ENCODE data around the gene MYOM3.
"Not testable (repeated sequence)": the region's sequence is repeated elsewhere in the genome, so short reads cannot be mapped to it uniquely, and the experiment has no call there.

The MYOM3 gene

GRCh38 chr1:24030976-24031516, 80.9 kb downstream of the MYOM3 start:
- DNase-seq (ENCODE audit: low read depth in 2 of 2): not testable (repeated sequence)

GRCh38 chr1:24027838-24028468, 84.0 kb downstream of the MYOM3 start:
- no peak for DNase-seq (ENCODE audit: low read depth in 2 of 2)

- no peak for DNase-seq (ENCODE audit: low read depth in 2 of 2)
Observed at GRCh38 chr1:24022581-24023361, 89.2 kb downstream of the MYOM3 start.

GRCh38 chr1:24021403-24022266, 90.3 kb downstream of the MYOM3 start:
- DNase-seq (ENCODE audit: low read depth in 2 of 2): no peak

- no peak for DNase-seq (ENCODE audit: low read depth in 2 of 2)
Observed at GRCh38 chr1:24020470-24020869, 91.5 kb downstream of the MYOM3 start.

- DNase-seq (ENCODE audit: low read depth in 2 of 2): no peak
Observed at GRCh38 chr1:24020025-24020424, 91.9 kb downstream of the MYOM3 start.

- DNase-seq (ENCODE audit: low read depth in 2 of 2): no peak
Observed at GRCh38 chr1:24018611-24019580, 93.0 kb downstream of the MYOM3 start.

- DNase-seq (ENCODE audit: low read depth in 2 of 2): no peak
Observed at GRCh38 chr1:24015221-24016210, 96.4 kb downstream of the MYOM3 start.

- DNase-seq (ENCODE audit: low read depth in 2 of 2): not testable (repeated sequence)
Observed at GRCh38 chr1:24012878-24013277, 99.1 kb downstream of the MYOM3 start.

GRCh38 chr1:24010650-24011049, 101.3 kb downstream of the MYOM3 start:
- no peak for DNase-seq (ENCODE audit: low read depth in 2 of 2)

- DNase-seq (ENCODE audit: low read depth in 2 of 2): no peak
Observed at GRCh38 chr1:24009406-24009805, 102.5 kb downstream of the MYOM3 start.

- DNase-seq (ENCODE audit: low read depth in 2 of 2): not testable (repeated sequence)
Observed at GRCh38 chr1:24008574-24009184, 103.3 kb downstream of the MYOM3 start.

- no peak for DNase-seq (ENCODE audit: low read depth in 2 of 2)
Observed at GRCh38 chr1:24007079-24007478, 104.9 kb downstream of the MYOM3 start.

Data from stimulated activated CD8-positive, alpha-beta memory T cell treated with anti-CD3 and anti-CD28 coated beads, Interleukin-15, amount 100 ng/mL, for 48 hours (primary cell).